GM23338 (cell line): ENCODE results near the gene NRL. TPM values are rescaled to one million over a fixed set of nuclear protein-coding genes. Genes with fewer than 3 reads are reported as not detected.

Source experiments
- ATAC-seq: fragments of 200-7000 bp; cut with Tn5 transposase; 3 replicates; pipeline ENCODE4 v1.9.1; 2020
- DNase-seq: peaks from one replicate; pipeline ENCODE4 v3.0.0-alpha.2; 2015; ENCODE audit warnings: low spot score
- H2AFZ ChIP-seq: fragments of 200-600 bp; sonication (generic); 2 replicates; pipeline ENCODE4 v1.8.0; 2016; ENCODE audit warnings: antibody characterized with exemption, mild to moderate bottlenecking, moderate library complexity
- H3F3A ChIP-seq: fragments of 200-600 bp; sonication (generic); replicated peaks from 2 replicates; pipeline ENCODE4 v1.8.0; 2017; ENCODE audit warnings: antibody characterized with exemption, mixed run types, low read depth
- H3K27ac ChIP-seq: fragments of 200-600 bp; sonication (generic); 2 replicates; pipeline ENCODE4 v1.6.1; 2016; ENCODE audit warnings: low read depth
- H3K27me3 ChIP-seq: fragments of 200-600 bp; sonication (generic); 2 replicates; pipeline ENCODE4 v1.8.0; 2016; ENCODE audit warnings: mild to moderate bottlenecking, mixed run types, moderate library complexity; ENCODE audit not compliant: insufficient read depth
- H3K36me3 ChIP-seq: fragments of 200-600 bp; sonication (generic); 2 replicates; pipeline ENCODE4 v1.8.0; 2016; ENCODE audit warnings: mild to moderate bottlenecking; ENCODE audit not compliant: insufficient read depth
- H3K4me1 ChIP-seq: fragments of 200-600 bp; sonication (generic); 2 replicates; pipeline ENCODE4 v1.8.0; 2016; ENCODE audit warnings: mild to moderate bottlenecking, moderate library complexity; ENCODE audit not compliant: insufficient read depth
- H3K4me2 ChIP-seq: fragments of 200-600 bp; sonication (generic); 2 replicates; pipeline ENCODE4 v1.7.1; 2017; ENCODE audit warnings: mixed run types
- H3K4me3 ChIP-seq: fragments of 200-600 bp; sonication (generic); 2 replicates; pipeline ENCODE4 v1.6.1; 2016; ENCODE audit warnings: mixed run types
- H3K79me2 ChIP-seq: fragments of 200-600 bp; sonication (generic); replicated peaks from 2 replicates; pipeline ENCODE4 v1.8.0; 2017; ENCODE audit warnings: mild to moderate bottlenecking; ENCODE audit not compliant: insufficient read depth
- H3K9me2 ChIP-seq: fragments of 200-600 bp; sonication (generic); 2 replicates; pipeline ENCODE4 v1.8.0; 2017; ENCODE audit not compliant: insufficient read depth
- H4K20me1 ChIP-seq: fragments of 200-600 bp; sonication (generic); replicated peaks from 2 replicates; pipeline ENCODE4 v1.8.0; 2017; ENCODE audit warnings: mild to moderate bottlenecking; ENCODE audit not compliant: insufficient read depth
- H3K27ac Mint-ChIP-seq: 2 replicates; pipeline ENCODE4 v1.8.0; 2020; ENCODE audit warnings: inconsistent platforms, mild to moderate bottlenecking, moderate library complexity, mixed read lengths
- H3K27me3 Mint-ChIP-seq: 3 replicates; pipeline ENCODE4 v1.8.0; 2022; ENCODE audit warnings: low read depth, mild to moderate bottlenecking, moderate library complexity, mixed read lengths, inconsistent platforms; ENCODE audit not compliant: insufficient read depth, poor library complexity
- H3K36me3 Mint-ChIP-seq: 3 replicates; pipeline ENCODE4 v1.8.0; 2021; ENCODE audit warnings: low read depth, mild to moderate bottlenecking, inconsistent platforms, moderate library complexity, mixed read lengths
- H3K4me1 Mint-ChIP-seq: 3 replicates; pipeline ENCODE4 v1.8.0; 2020; ENCODE audit warnings: mild to moderate bottlenecking, inconsistent platforms, mixed read lengths
- H3K4me3 Mint-ChIP-seq: 3 replicates; pipeline ENCODE4 v1.8.0; 2021; ENCODE audit warnings: moderate library complexity, mild to moderate bottlenecking, inconsistent platforms, mixed read lengths
- H3K9me3 Mint-ChIP-seq: 3 replicates; pipeline ENCODE4 v1.8.0; 2020; ENCODE audit warnings: moderate library complexity, mild to moderate bottlenecking, inconsistent platforms, mixed read lengths
- CTCF ChIP-seq, 2 experiments: fragments of 200-600 bp in 1 of 2; sonication (generic) in 1 of 2; conservative IDR thresholded peaks; 2 replicates each; pipeline versions ENCODE4 v1.5.1 to v1.6.1; 2016 to 2017; ENCODE audit warnings: antibody characterized with exemption in 2 of 2, low read depth in 2 of 2, mild to moderate bottlenecking in 2 of 2, moderate library complexity in 1 of 2
- ETS1 ChIP-seq: IDR thresholded peaks from 2 replicates; pipeline ENCODE4 v1.6.1; 2016; ENCODE audit warnings: antibody characterized with exemption
- EZH2 ChIP-seq: fragments of 200-600 bp; sonication (generic); IDR thresholded peaks from one replicate; pipeline ENCODE4 v1.8.0; 2017; ENCODE audit warnings: antibody characterized with exemption, mild to moderate bottlenecking, low read depth; ENCODE audit not compliant: unreplicated experiment
- JUNB ChIP-seq: IDR thresholded peaks from one replicate; pipeline ENCODE4 v1.6.1; 2016; ENCODE audit warnings: antibody characterized with exemption; ENCODE audit not compliant: unreplicated experiment
- POLR2AphosphoS5 ChIP-seq: IDR thresholded peaks from 2 replicates; pipeline ENCODE4 v1.6.1; 2016; ENCODE audit warnings: antibody characterized with exemption, low read depth
- REST ChIP-seq: IDR thresholded peaks from one replicate; pipeline ENCODE4 v1.6.1; 2018; ENCODE audit warnings: antibody characterized with exemption; ENCODE audit not compliant: unreplicated experiment
- ZNF114 ChIP-seq: fragments of 250-450 bp; sonication (Bioruptor Pico); IDR thresholded peaks from 2 replicates; pipeline ENCODE4 v1.5.0; 2020; ENCODE audit warnings: mild to moderate bottlenecking, moderate library complexity
- polyA plus RNA-seq: library from polyadenylated mRNA; unstranded; fragments of >200 nt; fragmentation: Nextera tagmentation; extraction: Ambion mirVana; gene quantifications from 2 replicates; pipeline ENCODE4 v1.2.1, GENCODE V29; 2016
- total RNA-seq: library from RNA; depleted of rRNA; stranded (reverse); fragments of >200 nt; shearing (Covaris generic); gene quantifications from 2 replicates; pipeline ENCODE4 v1.2.3, GENCODE V29; 2014

The NRL gene
- total and polyA plus RNA-seq, 2 experiments from 2014 or later = 1.8 to 2.2 TPM

- H3F3A ChIP-seq = no peaks in the 10 kb centered on the region
- H3K27ac ChIP-seq = no peak overlapping the region
- no peaks in the 10 kb centered on the region for H3K79me2 ChIP-seq
- ATAC-seq (no peak), DNase-seq (no peak)
- Mint-ChIP-seq H3K9me3 (no peaks in the 10 kb centered on the region), H3K4me1 (no peaks in the 10 kb centered on the region), H3K4me3 (no peak overlapping the region), H3K27me3 (no peaks in the 10 kb centered on the region), H3K36me3 (peaks cover 49% of the 10 kb centered on the region), H3K27ac (no peak overlapping the region)
- no peaks in the 10 kb centered on the region for H3K4me1 ChIP-seq
- peaks cover 18% of the 10 kb centered on the region; the same call in 1 of the 2 replicates for H3K36me3 ChIP-seq
- H3K4me3 ChIP-seq = no peak overlapping the region
- H4K20me1 ChIP-seq = no peaks in the 10 kb centered on the region; the same call in 1 of the 2 replicates
- no peak overlapping the region for H2AFZ ChIP-seq
- no peaks in the 10 kb centered on the region for H3K9me2 ChIP-seq
- no peaks in the 10 kb centered on the region for H3K27me3 ChIP-seq
- H3K4me2 ChIP-seq = no peak overlapping the region
- TF ChIP-seq ZNF114 (CRISPR knock-in tag) (no peak), REST (no peak), POLR2AphosphoS5 (no peak), JUNB (no peak), EZH2 (no peak), ETS1 (no peak)
Measured at GRCh38 chr14:24122898-24123297, 8.1 kb upstream of the NRL start.

- H3K27me3 ChIP-seq = no peaks in the 10 kb centered on the region
- H3K4me1 Mint-ChIP-seq = no peaks in the 10 kb centered on the region
- peaks cover 19% of the 10 kb centered on the region; the same call in 1 of the 2 replicates for H3K36me3 ChIP-seq
- H3K27me3 Mint-ChIP-seq = no peaks in the 10 kb centered on the region
- DNase-seq = no peak
- no peak overlapping the region for H3K27ac Mint-ChIP-seq
- H3K4me3 Mint-ChIP-seq = no peak overlapping the region
- no peaks in the 10 kb centered on the region for H3K9me3 Mint-ChIP-seq
- H3K27ac ChIP-seq = no peak overlapping the region
- ATAC-seq = no peak
- no peaks in the 10 kb centered on the region for H3K4me1 ChIP-seq
- no peaks in the 10 kb centered on the region for H3F3A ChIP-seq
- no peak overlapping the region for H2AFZ ChIP-seq
- H3K4me3 ChIP-seq = no peak overlapping the region
- H3K4me2 ChIP-seq = no peak overlapping the region
- no peaks in the 10 kb centered on the region for H3K79me2 ChIP-seq
- H3K36me3 Mint-ChIP-seq = peaks cover 53% of the 10 kb centered on the region
- H3K9me2 ChIP-seq = no peaks in the 10 kb centered on the region
- no peaks in the 10 kb centered on the region; the same call in 1 of the 2 replicates for H4K20me1 ChIP-seq
- TF ChIP-seq CTCF (conservative IDR thresholded peaks at IDR 0.05; ENCODE audit: low read depth in 2 of 2) = no peak
- TF ChIP-seq ETS1 = no peak
- TF ChIP-seq POLR2AphosphoS5 = no peak
- TF ChIP-seq EZH2 = no peak
Measured at GRCh38 chr14:24122416-24122815, 7.7 kb upstream of the NRL start.
